Left cardiac atrium (tissue), 4 donors: Measurements from ENCODE around the gene CEP89. TPM values are rescaled to one million over a fixed set of nuclear protein-coding genes. Genes with fewer than 3 reads are reported as not detected.
"Not testable (repeated sequence)": the region's sequence is repeated elsewhere in the genome, so short reads cannot be mapped to it uniquely, and the experiment has no call there.

Experiments used
- ATAC-seq, 2 donors: fragments of 200-7000 bp; cut with Tn5 transposase; one replicate each; pipeline ENCODE4 v1.9.1; 2020; ENCODE audit warnings: mild to moderate bottlenecking in 2 of 2, moderate library complexity in 2 of 2
- DNase-seq: peaks from one replicate; pipeline ENCODE4 v3.0.0-alpha.2; 2020
- intact Hi-C, 2 donors: fragments of 100-400 bp; cut with DNase I; formaldehyde crosslinking; loops; one replicate each; pipeline versions ENCODE4 v1.14.1 to v1.15.1; 2022 to 2023
- total RNA-seq, 2 donors: library from RNA; stranded (reverse); fragmentation: NEBNext Ultra II Directional; extraction: Animal tissue kit (Norgen Biotek cat#: 25700); gene quantifications; one replicate each; pipeline ENCODE4 v1.2.1, GENCODE V29; 2021
- donor health status: DM: no; HTN: yes; CAD: no.
- donor health status: DM: no; HTN: yes; CAD: no; lungs with severe emphysema.
- donor health status: DM: yes; HTN: yes; CAD: no.
- donor health status: Dilated cardiomyopathy.

Gene CEP89
- total RNA-seq, 2 donors from 2014 or later: 9.5 to 10.6 TPM

GRCh38 chr19:32877323-32877912 lies 94.3 kb downstream of the CEP89 start:
- ATAC-seq (no peak), DNase-seq (no peak)
- intact Hi-C loops: no loop called here

GRCh38 chr19:32876919-32877285 lies 94.9 kb downstream of the CEP89 start:
- DNase-seq: no peak
- intact Hi-C loops: no loop called here
- peak in 1 of 2 donors; percentile 31 for ATAC-seq

- DNase-seq: no peak
- no peak for ATAC-seq
- intact Hi-C loops: no loop called here
These were observed 95.4 kb downstream of the CEP89 start for GRCh38 chr19:32876236-32876918.

GRCh38 chr19:32875428-32875827 lies 96.3 kb downstream of the CEP89 start:
- intact Hi-C loops: no loop called here
- ATAC-seq (no peak), DNase-seq (no peak)

GRCh38 chr19:32874605-32875004 lies 97.2 kb downstream of the CEP89 start:
- ATAC-seq (no peak), DNase-seq (no peak)
- intact Hi-C loops: no loop called here

- ATAC-seq (no peak), DNase-seq (no peak)
- intact Hi-C loops: no loop called here
These were observed 98.4 kb downstream of the CEP89 start for GRCh38 chr19:32873247-32873959.

- DNase-seq (no peak), ATAC-seq (no peak)
- intact Hi-C loops: no loop called here
These were observed 99.4 kb downstream of the CEP89 start for GRCh38 chr19:32872391-32872790.

- intact Hi-C loops: no loop called here
- DNase-seq: no peak
- no peak for ATAC-seq
These were observed 100.7 kb downstream of the CEP89 start for GRCh38 chr19:32870981-32871451.

GRCh38 chr19:32869966-32870573 lies 101.7 kb downstream of the CEP89 start:
- intact Hi-C loops: no loop called here
- DNase-seq (no peak), ATAC-seq (no peak)

GRCh38 chr19:32869369-32869965 lies 102.3 kb downstream of the CEP89 start, which contains the start of gene SLC7A9:
Gene SLC7A9, minus strand, starts transcription at chr19:32869767. Its CDS starts 1,233 bp downstream, at chr19:32868534.
- intact Hi-C loops: no loop called here
- no peak for ATAC-seq
- DNase-seq: no peak

GRCh38 chr19:32868206-32868950 lies 103.4 kb downstream of the CEP89 start:
- intact Hi-C loops: no loop called here
- no peak for DNase-seq
- ATAC-seq: no peak

GRCh38 chr19:32867436-32867835 lies 104.3 kb downstream of the CEP89 start:
- intact Hi-C loops, DNase-seq, ATAC-seq: not testable (repeated sequence)

GRCh38 chr19:32866564-32867265 lies 105.0 kb downstream of the CEP89 start:
- intact Hi-C loops: no loop called here
- DNase-seq (no peak), ATAC-seq (no peak)

GRCh38 chr19:32866061-32866460 lies 105.7 kb downstream of the CEP89 start:
- DNase-seq (no peak), ATAC-seq (no peak)
- intact Hi-C loops: no loop called here

GRCh38 chr19:32865326-32865725 lies 106.4 kb downstream of the CEP89 start:
- intact Hi-C loops: no loop called here
- ATAC-seq: no peak
- no peak for DNase-seq

- ATAC-seq (no peak), DNase-seq (no peak)
- intact Hi-C loops: no loop called here
These were observed 107.3 kb downstream of the CEP89 start for GRCh38 chr19:32864318-32865007.

- DNase-seq (no peak), ATAC-seq (no peak)
These were observed 107.9 kb downstream of the CEP89 start for GRCh38 chr19:32863841-32864240.

GRCh38 chr19:32863301-32863700 lies 108.5 kb downstream of the CEP89 start:
- intact Hi-C loops: no loop called here
- DNase-seq (no peak), ATAC-seq (no peak)

More at GRCh38 chr19:32863841-32864240, 107.9 kb downstream of the CEP89 start:
- intact Hi-C loops: no loop called here
